CD4-positive, alpha-beta T cell treated with Interleukin-15 for 4 hours (primary cell): ENCODE results near the gene CEP135.
"Not testable (repeated sequence)": the region's sequence is repeated elsewhere in the genome, so short reads cannot be mapped to it uniquely, and the experiment has no call there.

Experiments used
- DNase-seq: peaks from one replicate; pipeline ENCODE4 v3.0.0-alpha.2; 2020; ENCODE audit warnings: low spot score

CEP135 gene

GRCh38 chr4:55947254-55947882, 1.4 kb upstream of the CEP135 start:
- no peak for DNase-seq

GRCh38 chr4:55947912-55948725, 626 bp upstream of the CEP135 start:
- peak; percentile 71 for DNase-seq

- DNase-seq: no peak
Observed at GRCh38 chr4:55949482-55949802, 697 bp downstream of the CEP135 start.

- DNase-seq: no peak
Observed at GRCh38 chr4:55951191-55951922, 2.6 kb downstream of the CEP135 start.

- no peak for DNase-seq
Observed at GRCh38 chr4:55955710-55956109, 7.0 kb downstream of the CEP135 start.

GRCh38 chr4:55959655-55960054, 10.9 kb downstream of the CEP135 start:
- no peak for DNase-seq

GRCh38 chr4:55964046-55964445, 15.3 kb downstream of the CEP135 start:
- no peak for DNase-seq

GRCh38 chr4:55965585-55965984, 16.8 kb downstream of the CEP135 start:
- DNase-seq: no peak

GRCh38 chr4:55966324-55966723, 17.6 kb downstream of the CEP135 start:
- not testable (repeated sequence) for DNase-seq

GRCh38 chr4:55967376-55967775, 18.6 kb downstream of the CEP135 start:
- no peak for DNase-seq

GRCh38 chr4:55973650-55974049, 24.9 kb downstream of the CEP135 start:
- DNase-seq: no peak

- DNase-seq: no peak
Observed at GRCh38 chr4:55977811-55978210, 29.1 kb downstream of the CEP135 start.

GRCh38 chr4:55979562-55979961, 30.8 kb downstream of the CEP135 start:
- DNase-seq: no peak

GRCh38 chr4:55980725-55981124, 32.0 kb downstream of the CEP135 start:
- DNase-seq: no peak

GRCh38 chr4:55982976-55983375, 34.2 kb downstream of the CEP135 start:
- no peak for DNase-seq

- no peak for DNase-seq
Observed at GRCh38 chr4:55989766-55990165, 41.0 kb downstream of the CEP135 start.

GRCh38 chr4:55993994-55994663, 45.4 kb downstream of the CEP135 start:
- DNase-seq: no peak

GRCh38 chr4:55996646-55997045, 47.9 kb downstream of the CEP135 start:
- no peak for DNase-seq

- no peak for DNase-seq
Observed at GRCh38 chr4:56003606-56004005, 54.9 kb downstream of the CEP135 start.

- no peak for DNase-seq
Observed at GRCh38 chr4:56004235-56004634, 55.5 kb downstream of the CEP135 start.

GRCh38 chr4:56007154-56007553, 58.4 kb downstream of the CEP135 start:
- DNase-seq: no peak

GRCh38 chr4:56008206-56008605, 59.5 kb downstream of the CEP135 start:
- DNase-seq: no peak

GRCh38 chr4:56026596-56026995, 77.9 kb downstream of the CEP135 start:
- no peak for DNase-seq
